Testis (tissue), 3 donors: ENCODE measurements around the gene AR. TPM values are rescaled to one million over a fixed set of nuclear protein-coding genes. Genes with fewer than 3 reads are reported as not detected.
A peak's percentile ranks its signal among the peaks of the same experiment; 100 is the strongest.

ENCODE experiments used
- DNase-seq: peaks from one replicate; pipeline ENCODE4 v3.0.0-alpha.2; 2019
- H3K27ac ChIP-seq, 2 donors: fragments of 200-600 bp; sonication (generic); one replicate each; pipeline ENCODE4 v1.5.1; 2019
- H3K27me3 ChIP-seq: fragments of 200-600 bp; sonication (generic); one replicate; pipeline ENCODE4 v1.5.1; 2019
- H3K36me3 ChIP-seq: fragments of 200-600 bp; sonication (generic); one replicate; pipeline ENCODE4 v1.5.1; 2017; ENCODE audit warnings: low read depth; ENCODE audit errors: missing control alignments
- H3K4me1 ChIP-seq: fragments of 200-600 bp; sonication (generic); one replicate; pipeline ENCODE4 v1.5.1; 2019
- H3K4me3 ChIP-seq, 2 donors: fragments of 200-600 bp; sonication (generic); one replicate each; pipeline ENCODE4 v1.5.1; 2017 to 2019
- H3K9me3 ChIP-seq: fragments of 200-600 bp; sonication (generic); one replicate; pipeline ENCODE4 v1.5.1; 2017
- CTCF ChIP-seq, 3 experiments: fragments of 450-650 bp in 2 of 3; fragments of 200-600 bp in 1 of 3; sonication (generic) in 1 of 3; IDR thresholded peaks; one replicate each; pipeline ENCODE4 v1.5.1; 2016 to 2019; ENCODE audit warnings: antibody characterized with exemption in 3 of 3, mild to moderate bottlenecking in 2 of 3, moderate library complexity in 1 of 3
- POLR2A ChIP-seq: fragments of 450-650 bp; IDR thresholded peaks from one replicate; pipeline ENCODE4 v1.6.1; 2017; ENCODE audit warnings: antibody characterized with exemption, mild to moderate bottlenecking, moderate library complexity
- WGBS, 2 donors: methylation state at CpG; one replicate each; pipeline ENCODE4 v1.1.5; 2018; 5-methylcytosine and 5-hydroxymethylcytosine counted together
- intact Hi-C: fragments of 100-400 bp; cut with DNase I; formaldehyde crosslinking; loops from one replicate; pipeline ENCODE4 v1.15.1; 2023; ENCODE audit warnings: low total_unique reads
- polyA plus RNA-seq: library from polyadenylated mRNA; stranded (reverse); fragments of 350-450 nt; fragmentation: Illumina TruSeq; extraction: RNeasy Lipid Tissue Mini Kit (QIAGEN cat#74804); gene quantifications from one replicate; pipeline ENCODE4 v1.2.3, GENCODE V29; 2014; ENCODE audit warnings: low read depth, low replicate concordance; ENCODE audit not compliant: insufficient read depth
- total RNA-seq, 2 donors: library from RNA; depleted of rRNA; stranded (reverse); fragments of >200 nt; gene quantifications; one replicate each; pipeline ENCODE4 v1.2.3, GENCODE V29; 2016

The AR gene
- total and polyA plus RNA-seq, 3 donors from 2014 or later, result 12.0 to 52.3 (median 34.3) TPM

DNA sequence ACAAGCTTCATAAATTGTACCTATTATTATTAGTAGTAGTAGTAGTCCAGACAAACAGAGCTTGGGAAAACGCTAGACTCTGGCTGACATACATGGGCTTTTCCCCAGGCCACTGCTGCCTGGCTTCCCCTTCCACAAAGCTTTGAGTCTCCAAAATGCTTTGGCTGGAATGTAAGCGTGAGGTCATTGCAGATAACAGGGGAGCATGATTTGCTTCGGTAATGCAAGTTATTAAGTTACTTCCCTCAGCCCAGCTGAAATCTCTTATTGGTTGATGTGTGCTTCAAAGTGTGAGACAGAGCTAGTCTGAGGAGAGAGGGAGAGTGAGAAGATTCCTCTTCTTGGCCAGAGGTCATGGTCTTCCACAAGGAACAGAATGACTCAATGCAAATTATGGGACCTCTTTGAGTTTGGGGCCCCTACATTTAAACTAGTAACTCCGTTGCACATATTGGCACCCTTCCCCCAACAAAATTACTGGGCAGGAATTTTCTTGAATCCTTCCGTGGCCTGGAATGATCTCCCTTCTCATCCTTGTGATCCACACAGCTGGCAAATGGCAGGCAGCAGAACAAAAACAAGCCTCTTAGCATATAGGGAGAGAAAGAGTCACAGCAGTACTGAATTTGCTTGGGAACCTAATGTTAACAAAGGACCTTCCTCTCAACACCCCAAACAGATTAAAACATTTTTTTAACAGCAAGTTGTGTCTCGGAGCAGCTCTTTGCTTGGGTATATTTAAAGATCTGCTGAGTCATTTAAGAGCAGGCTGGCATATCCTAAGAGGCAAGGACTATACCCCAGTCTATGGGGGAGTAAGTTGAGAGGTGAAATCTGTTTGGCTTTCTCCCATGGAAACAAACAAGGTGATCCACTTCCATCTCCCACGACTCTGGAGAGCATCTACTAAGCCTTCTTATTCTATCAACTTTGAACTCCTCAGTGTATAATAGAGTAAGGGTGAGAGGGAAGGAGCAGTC, 19.9 kb downstream of the AR start:
- H3K27ac ChIP-seq, result no peak overlapping the region
- no peaks in the 10 kb centered on the region for H3K27me3 ChIP-seq
- DNase-seq, result peak; percentile 43
- no peak overlapping the region for H3K4me3 ChIP-seq
- intact Hi-C loops, result no loop called here
- WGBS, 2 donors, result 45 to 56% methylated on average over 7 of the region's 7 CpGs
- no peaks in the 10 kb centered on the region for H3K4me1 ChIP-seq
- H3K36me3 ChIP-seq, result no peaks in the 10 kb centered on the region
- H3K9me3 ChIP-seq, result no peaks in the 10 kb centered on the region
- TF ChIP-seq CTCF (IDR thresholded peaks at IDR 0.05) (no peak), POLR2A (no peak)

DNA sequence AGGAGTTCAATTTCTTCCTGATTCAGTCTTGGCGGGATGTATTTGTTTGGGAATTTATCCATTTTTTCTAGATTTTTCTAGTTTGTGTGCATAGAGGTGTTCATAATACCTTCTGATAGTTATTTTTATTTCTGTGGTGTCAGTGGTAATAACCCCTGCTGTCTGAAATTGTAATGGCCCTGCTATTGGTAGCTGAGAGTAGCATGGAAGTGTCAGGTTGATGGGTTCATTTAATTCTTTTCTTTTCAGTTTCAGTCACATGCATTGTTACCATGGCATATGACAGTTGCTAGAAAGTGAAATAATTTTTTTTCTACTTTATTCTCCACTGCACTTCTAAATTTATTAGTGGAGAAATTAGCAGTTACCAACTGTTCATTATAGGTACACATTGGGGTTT, 20.7 kb downstream of the AR start:
- no peaks in the 10 kb centered on the region for H3K4me1 ChIP-seq
- no peaks in the 10 kb centered on the region for H3K36me3 ChIP-seq
- H3K27me3 ChIP-seq, result no peaks in the 10 kb centered on the region
- TF ChIP-seq CTCF (IDR thresholded peaks at IDR 0.05), result no peak
- no peak for TF ChIP-seq POLR2A
- no peak for DNase-seq
- H3K4me3 ChIP-seq, result no peak overlapping the region
- 86 to 100% methylated on average over 1 of the region's 1 CpG for WGBS, 2 donors
- no peak overlapping the region for H3K27ac ChIP-seq
- H3K9me3 ChIP-seq, result no peaks in the 10 kb centered on the region
- intact Hi-C loops, result no loop called here

DNA sequence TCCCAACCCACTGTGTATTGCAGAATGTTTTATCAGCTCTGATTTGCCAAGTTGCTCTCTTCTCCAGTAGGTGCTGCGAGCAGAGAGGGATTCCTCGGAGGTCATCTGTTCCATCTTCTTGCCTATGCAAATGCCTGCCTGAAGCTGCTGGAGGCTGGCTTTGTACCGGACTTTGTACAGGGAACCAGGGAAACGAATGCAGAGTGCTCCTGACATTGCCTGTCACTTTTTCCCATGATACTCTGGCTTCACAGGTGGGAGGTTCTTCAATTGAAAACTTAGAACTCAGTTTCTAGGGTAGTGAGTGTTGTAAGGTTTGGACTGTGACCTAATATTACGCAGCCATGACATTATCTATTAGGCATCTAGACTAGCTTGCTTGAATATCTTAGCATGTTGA, 24.9 kb downstream of the AR start:
- 54 to 70% methylated on average over 4 to 5 of the region's 5 CpGs for WGBS, 2 donors
- no peak overlapping the region for H3K27ac ChIP-seq
- no peaks in the 10 kb centered on the region for H3K36me3 ChIP-seq
- intact Hi-C loops, result no loop called here
- H3K4me3 ChIP-seq, result no peak overlapping the region
- TF ChIP-seq CTCF (IDR thresholded peaks at IDR 0.05) (no peak), POLR2A (no peak)
- no peak for DNase-seq
- no peaks in the 10 kb centered on the region for H3K4me1 ChIP-seq
- H3K9me3 ChIP-seq, result no peaks in the 10 kb centered on the region
- no peaks in the 10 kb centered on the region for H3K27me3 ChIP-seq

DNA sequence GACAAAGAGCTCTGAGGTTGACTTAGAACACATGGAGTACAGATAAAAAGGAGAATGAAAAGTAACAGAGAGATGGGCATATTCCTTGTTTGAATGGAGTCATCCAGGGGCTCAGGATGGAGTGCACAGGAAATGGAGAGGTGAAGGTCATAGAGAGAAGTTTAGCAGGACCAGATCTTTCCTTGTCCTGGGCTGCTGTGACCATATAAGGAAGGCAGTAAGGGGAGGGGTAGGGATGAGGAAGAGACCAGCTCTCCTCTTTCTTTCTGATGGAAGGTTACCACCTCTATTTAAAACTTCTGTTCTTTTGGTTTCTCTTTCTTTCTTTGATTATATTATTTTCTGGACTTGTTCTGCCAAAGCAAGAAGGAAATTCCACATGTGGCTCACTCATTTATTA, 27.0 kb downstream of the AR start:
- Histone ChIP-seq H3K36me3 (no peaks in the 10 kb centered on the region), H3K27me3 (no peaks in the 10 kb centered on the region), H3K4me1 (peaks cover 2% of the 10 kb centered on the region), H3K9me3 (no peaks in the 10 kb centered on the region), H3K4me3 (no peak overlapping the region), H3K27ac (no peak overlapping the region)
- DNase-seq, result no peak
- TF ChIP-seq POLR2A (no peak), CTCF (IDR thresholded peaks at IDR 0.05) (no peak)
- intact Hi-C loops, result no loop called here

- intact Hi-C loops, result no loop called here
Measured at GRCh38 chrX:67574696-67575095, 30.9 kb downstream of the AR start.

More at GRCh38 chrX:67574696-67575095, 30.9 kb downstream of the AR start:
- Histone ChIP-seq H3K27ac (no peak overlapping the region), H3K36me3 (no peaks in the 10 kb centered on the region), H3K9me3 (no peaks in the 10 kb centered on the region), H3K27me3 (no peaks in the 10 kb centered on the region), H3K4me1 (peaks cover 2% of the 10 kb centered on the region), H3K4me3 (no peak overlapping the region)
- no peak for DNase-seq
- 44 to 59% methylated on average over 2 of the region's 2 CpGs for WGBS, 2 donors
- TF ChIP-seq CTCF (IDR thresholded peaks at IDR 0.05) (no peak), POLR2A (no peak)
